GM19463 (cell line): ENCODE measurements around the gene TYRO3.

Experiments used
- ATAC-seq: cut with Tn5 transposase; IDR thresholded peaks from one replicate; pipeline ENCODE4 v1.9.1; 2021; ENCODE audit warnings: mild to moderate bottlenecking, moderate library complexity; ENCODE audit not compliant: unreplicated experiment

TYRO3 gene

GRCh38 chr15:41603411-41603935 lies 44.5 kb downstream of the TYRO3 start:
- ATAC-seq: no peak

- ATAC-seq: no peak
Observed at GRCh38 chr15:41603941-41604911, 45.2 kb downstream of the TYRO3 start.

GRCh38 chr15:41605566-41605965 lies 46.6 kb downstream of the TYRO3 start:
- no peak for ATAC-seq

GRCh38 chr15:41606997-41607396 lies 48.0 kb downstream of the TYRO3 start:
- no peak for ATAC-seq

GRCh38 chr15:41609123-41609522 lies 50.1 kb downstream of the TYRO3 start:
- ATAC-seq: no peak

GRCh38 chr15:41610048-41610447 lies 51.0 kb downstream of the TYRO3 start:
- ATAC-seq: no peak

- ATAC-seq: no peak
Observed at GRCh38 chr15:41620536-41621199, 61.7 kb downstream of the TYRO3 start.

GRCh38 chr15:41621200-41622193 lies 62.5 kb downstream of the TYRO3 start:
- ATAC-seq: peak; percentile 67

GRCh38 chr15:41622901-41623300 lies 63.9 kb downstream of the TYRO3 start:
- no peak for ATAC-seq

- no peak for ATAC-seq
Observed at GRCh38 chr15:41627203-41627602, 68.2 kb downstream of the TYRO3 start.

GRCh38 chr15:41629463-41629862 lies 70.5 kb downstream of the TYRO3 start:
- no peak for ATAC-seq

GRCh38 chr15:41629883-41630282 lies 70.9 kb downstream of the TYRO3 start:
- no peak for ATAC-seq

- ATAC-seq: no peak
Observed at GRCh38 chr15:41630616-41631217, 71.7 kb downstream of the TYRO3 start.

- ATAC-seq: no peak
Observed at GRCh38 chr15:41631880-41632470, 73.0 kb downstream of the TYRO3 start.
